HG03060 (cell line): ENCODE data around the gene NPPB.
"Not testable (repeated sequence)": the region's sequence is repeated elsewhere in the genome, so short reads cannot be mapped to it uniquely, and the experiment has no call there.

ENCODE experiments used
- ATAC-seq: cut with Tn5 transposase; IDR thresholded peaks from one replicate; pipeline ENCODE4 v1.9.1; 2021; ENCODE audit warnings: low read depth, moderate number of reproducible peaks; ENCODE audit not compliant: unreplicated experiment

NPPB gene

DNA sequence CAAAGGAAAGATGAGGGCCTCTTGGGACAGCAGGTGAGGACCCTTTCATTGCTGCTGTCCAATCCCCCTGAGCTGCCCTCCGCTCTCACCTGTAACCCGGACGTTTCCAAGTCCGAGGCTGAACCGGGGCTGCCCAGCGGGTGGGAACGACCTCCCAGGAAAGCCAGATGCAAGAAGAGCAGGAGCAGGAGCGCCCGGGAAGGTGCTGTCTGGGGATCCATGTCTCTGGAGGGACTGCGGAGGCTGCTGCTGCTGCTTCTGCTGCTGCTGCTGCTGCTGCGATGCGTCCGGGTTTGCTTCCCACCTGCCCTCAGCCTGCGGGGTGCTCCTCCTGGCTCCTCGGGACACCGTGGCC, at the start of gene NPPB:
NPPB (minus strand) TSS at position 333 of the 355 bp plus-strand sequence; CDS start at position 221, 112 bp downstream.
- no peak for ATAC-seq

DNA sequence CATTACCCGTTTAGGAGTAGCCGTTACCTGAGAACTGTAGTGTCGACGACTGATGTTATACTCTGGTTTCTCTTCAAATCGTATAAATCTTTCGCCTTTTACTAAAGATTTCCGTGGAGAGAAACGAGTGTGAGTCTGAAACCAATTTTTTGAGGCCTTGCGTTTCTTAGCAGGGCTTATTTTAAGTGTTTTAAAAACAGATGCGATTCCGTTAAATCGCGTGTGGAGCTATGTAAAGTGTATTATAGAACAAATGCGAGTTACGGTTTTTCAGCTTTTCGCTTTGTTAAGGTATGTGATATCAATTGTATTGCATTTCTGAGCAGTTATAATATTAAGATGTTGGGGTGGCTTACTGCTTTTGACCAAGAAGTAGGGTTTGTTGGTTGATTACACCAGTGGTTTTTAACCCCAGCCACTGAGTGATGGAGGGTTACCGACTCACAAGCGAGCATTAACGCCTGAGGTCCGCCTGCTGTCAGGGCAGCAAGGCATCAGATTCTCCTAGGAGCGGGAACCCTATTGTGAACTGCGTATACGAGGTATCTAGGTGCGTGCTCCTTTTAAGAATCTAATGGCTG, 49.4 kb upstream of the NPPB start:
- peak; percentile 37 for ATAC-seq

DNA sequence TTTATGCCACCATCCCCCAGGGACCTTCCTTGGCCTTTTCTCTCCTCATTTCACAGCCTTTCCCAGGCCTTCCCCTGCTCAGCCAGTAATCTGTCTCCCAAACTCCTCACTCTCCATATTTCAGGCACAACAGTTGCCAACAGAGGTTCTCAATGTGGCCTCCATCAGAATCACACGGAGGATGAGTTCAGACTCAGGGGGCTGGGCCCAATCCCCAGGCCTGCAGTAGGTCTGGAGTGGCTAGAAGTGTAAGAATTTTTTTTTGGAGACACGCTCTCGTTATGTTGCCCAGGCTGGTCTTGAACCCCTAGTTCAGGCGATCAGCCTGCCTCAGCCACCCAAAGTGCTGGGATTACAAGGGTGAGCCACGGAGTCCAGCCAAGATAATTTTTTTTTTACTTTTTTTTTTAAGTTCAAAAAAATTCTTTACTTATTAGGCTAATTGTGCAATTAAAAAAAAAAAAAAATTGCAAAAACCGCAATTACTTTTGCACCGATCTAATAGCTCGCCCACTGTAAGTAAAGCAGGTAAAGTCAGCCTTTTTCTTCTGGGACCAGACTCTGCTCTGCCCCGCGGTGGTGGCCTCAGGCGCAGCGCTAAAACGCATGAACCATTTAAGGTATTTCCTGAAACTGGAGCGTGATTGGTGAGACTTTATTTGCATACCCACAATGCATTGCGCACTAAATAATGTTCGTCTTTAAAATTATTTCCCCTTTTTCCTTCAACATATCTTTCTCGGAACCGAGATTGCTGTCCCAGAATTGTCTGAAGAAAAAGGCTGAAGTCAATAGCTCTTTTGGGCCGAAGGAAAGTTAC, 48.7 kb upstream of the NPPB start:
- ATAC-seq, result peak; percentile 26

DNA sequence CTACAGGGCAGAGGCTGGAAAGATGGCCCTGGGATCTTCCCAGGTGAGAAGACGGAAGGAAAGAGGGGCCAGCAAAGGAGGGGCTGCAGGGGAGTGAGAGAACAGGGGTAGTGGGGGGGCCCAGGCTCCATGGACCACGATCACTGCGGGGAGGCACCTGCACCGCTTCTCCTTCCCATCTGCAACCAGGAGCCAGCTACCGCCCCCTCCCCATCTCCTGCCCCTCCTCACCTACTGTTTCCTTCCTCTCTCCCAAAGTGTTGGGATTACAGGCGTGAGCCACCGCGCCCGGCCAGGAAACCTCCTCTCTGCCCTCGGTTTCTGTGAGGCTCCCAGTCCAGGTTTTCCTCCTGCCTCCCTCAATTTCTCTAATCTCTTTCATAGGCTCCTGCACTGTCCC, 48.1 kb upstream of the NPPB start:
- ATAC-seq, result no peak

DNA sequence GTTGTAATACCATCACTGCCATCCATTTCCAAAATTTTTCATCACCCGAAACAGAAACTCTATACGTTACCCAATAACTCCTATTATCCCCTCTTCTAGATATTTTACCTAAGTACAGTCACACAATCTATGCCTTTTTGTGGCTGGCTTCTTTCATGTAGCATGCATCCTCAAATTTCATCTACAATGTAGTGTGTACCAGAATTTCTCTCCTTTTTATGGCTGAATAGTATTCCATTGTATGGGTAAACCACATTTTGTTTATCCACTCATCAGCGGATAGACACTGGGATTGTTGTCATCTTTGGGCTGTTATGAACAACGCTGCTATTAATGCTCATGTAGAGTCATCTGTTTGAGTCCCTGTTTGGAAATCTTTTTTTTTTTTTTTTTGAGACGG, 46.2 kb upstream of the NPPB start:
- ATAC-seq, result no peak

DNA sequence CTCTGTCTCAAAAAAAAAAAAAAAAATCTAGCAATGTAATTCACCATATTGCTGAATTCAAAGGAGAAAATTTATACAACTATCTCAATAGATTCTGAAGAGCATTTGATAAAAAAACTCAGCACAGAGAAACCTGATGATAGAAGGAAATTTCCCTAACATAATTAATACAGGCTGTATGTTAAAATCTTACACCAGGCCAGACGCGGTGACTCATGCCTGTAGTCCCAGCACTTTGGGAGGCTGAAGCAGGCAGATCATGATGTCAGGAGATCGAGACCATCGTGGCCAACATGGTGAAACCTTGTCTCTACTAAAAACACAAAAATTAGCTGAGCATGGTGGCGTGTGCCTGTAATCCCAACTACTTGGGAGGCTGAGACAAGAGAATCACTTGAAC, 45.4 kb upstream of the NPPB start:
- ATAC-seq, result not testable (repeated sequence)

DNA sequence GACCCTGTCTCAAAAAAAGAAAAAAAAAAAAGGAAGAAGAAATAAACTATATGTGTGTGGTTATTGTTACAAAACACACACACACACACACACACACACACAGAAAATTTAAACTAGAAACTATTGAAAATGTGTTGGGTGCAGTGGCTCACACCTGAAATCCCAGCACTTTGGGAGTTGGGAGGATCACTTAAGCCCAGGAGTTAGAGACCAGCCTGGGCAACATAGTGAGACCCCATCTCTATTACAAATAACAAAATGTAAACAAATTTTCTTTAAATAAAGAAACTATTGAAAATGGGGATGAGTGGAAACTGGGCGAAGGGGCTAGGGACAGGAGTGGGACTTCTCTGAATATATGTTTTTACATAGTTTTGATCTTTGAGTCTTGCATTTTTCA, 44.5 kb upstream of the NPPB start:
- ATAC-seq, result no peak

DNA sequence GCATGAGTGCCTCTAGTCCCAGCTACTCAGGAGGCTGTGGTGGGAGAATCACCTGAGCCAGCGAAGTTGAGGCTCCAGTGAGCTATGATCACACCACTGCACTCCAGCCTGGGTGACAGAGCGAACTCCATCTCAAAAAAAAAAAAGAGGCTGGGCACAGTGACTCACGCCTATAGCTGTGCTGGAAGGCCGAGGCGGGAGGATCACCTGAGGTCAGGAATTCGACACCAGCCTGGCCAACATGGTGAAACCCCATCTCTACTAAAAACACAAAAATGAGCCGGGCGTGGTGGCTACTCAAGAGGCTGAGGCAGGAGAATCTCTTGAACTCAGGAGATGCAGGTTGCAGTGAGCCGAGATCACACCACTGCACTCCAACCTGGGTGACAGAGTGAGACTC, 42.7 kb upstream of the NPPB start:
- ATAC-seq, result not testable (repeated sequence)

DNA sequence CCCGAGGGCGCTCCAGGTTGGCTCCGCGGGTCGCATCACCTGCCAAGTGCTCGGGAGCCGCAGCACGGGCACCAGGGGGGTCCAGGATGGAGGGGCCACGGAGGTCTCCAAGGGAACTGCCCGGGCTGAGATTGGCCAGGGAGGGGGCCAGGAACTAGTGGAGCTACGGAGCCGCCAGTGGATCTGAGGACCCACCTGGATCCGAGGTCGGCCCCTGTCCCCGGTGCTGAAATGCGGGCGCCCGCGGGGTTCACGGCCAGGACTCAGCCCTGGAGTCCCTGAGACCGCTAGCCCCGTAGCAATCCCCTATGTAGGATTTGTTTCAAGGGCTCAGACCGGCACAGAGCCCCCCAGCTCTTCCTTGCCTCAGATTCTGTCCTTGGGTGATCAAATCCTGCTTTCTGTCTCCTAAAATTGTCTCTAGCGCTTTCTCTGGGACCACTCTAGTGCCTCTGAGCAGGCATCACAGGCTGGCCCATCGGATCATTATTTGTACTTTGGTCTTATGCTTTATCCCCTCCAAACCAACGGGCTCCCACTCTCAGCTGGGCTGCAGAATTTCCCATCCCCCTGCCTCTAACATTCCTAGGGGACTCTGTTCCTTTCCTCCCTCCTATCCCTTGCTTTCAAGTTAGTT, 40.2 kb upstream of the NPPB start:
- ATAC-seq, result no peak

DNA sequence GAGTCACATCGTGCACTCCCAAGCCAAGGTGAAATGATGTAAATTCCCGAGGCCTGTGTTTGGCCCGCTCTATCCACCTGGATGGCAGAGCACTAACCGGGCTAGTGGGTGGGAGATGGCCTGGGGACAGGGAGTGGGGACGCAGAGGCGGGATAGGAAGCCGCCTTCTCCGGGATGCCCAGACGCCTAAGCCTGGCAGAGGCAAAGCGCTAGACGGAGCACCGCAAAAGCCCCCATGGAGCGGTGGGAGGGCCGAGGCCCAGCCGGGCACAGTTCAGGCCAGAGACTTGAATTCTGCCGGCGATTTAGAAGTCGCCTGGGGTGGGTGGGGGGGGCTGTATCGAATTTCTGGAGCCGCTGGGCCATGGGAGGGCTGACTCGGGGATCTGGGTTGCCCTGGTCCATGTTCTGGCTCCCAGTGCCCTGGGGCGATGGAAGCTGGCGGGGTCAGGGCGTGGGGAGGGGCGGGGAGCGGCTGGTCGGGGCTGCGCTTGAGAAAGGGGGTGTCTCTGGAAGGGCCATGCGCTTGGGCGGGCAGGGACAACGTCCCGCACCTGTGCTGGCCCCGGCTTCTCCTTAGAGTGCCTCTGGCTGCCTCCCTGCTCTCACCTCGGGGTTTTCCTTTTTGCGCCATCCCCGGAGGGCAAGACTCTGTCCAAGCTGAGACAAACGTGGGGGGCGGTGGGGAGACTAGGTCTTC, 39.5 kb upstream of the NPPB start:
- no peak for ATAC-seq

DNA sequence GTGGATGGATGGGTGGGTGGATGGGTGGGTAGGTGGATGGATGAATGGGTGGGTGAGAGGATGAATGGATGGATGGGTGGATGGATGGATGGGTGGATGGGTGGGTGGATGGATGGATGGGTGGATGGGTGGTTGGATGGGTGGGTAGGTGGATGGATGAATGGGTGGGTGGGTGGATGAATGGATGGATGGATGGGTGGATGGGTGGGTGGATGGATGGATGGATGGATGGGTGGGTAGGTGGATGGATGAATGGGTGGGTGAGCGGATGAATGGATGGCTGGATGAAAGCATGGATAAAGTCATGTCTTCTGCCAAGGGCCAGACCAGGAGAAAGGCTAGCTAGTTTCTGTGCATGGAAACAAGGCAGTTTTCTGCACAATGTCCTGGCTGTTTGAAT, 35.8 kb upstream of the NPPB start:
- not testable (repeated sequence) for ATAC-seq

DNA sequence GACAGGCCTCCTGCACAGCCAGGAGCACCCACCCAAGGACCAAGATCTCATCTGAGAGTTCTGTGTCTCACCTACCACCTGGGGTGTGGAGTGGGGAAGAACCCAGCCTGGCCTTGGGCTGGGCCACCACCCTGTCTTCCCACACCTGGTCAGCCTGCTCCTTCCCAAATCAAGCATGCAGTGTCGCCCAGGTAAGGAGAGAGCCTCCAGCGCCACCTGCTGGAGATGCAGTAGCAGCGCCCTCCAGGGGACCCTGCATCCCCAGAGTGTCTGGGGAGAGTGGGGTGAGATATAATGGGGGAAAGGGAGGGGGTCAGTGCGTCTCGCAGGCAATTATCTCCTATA, 35.1 kb upstream of the NPPB start:
- no peak for ATAC-seq

DNA sequence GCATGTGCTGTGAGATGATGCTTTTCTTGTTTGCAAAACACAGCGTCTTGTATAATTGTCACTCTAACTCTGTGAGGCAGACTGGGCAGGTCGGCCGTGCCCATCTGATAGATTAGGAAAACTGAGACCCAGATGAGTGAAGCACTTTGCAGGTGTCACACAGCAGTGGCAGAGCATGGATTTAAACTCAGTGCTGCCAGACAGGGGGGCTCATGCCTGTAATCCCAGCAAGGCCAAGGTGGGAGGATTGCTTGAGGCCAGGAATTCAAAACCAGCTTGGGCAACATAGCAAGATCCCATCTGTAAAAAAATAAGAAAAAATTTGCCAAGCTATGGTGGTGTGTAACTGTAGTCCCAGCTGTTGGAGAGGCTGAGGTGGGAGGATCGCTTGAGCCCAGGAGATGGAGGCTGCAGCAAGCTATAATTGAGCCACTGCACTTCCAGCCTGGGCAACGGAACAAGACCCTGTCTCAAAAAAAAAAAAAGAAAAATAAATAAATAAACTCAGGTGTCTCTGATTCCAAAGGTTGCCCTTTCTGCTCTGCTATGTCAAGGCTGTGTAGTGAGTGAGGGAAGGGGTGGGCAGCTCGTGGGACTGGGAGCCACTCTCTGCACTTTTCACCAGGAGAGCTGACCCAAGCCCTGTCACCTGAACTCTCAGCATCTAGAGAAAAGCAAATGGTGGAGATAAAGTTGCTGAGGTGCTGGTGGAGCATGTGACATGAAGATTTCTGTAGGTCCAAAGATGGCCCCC, 32.9 kb upstream of the NPPB start:
- no peak for ATAC-seq

DNA sequence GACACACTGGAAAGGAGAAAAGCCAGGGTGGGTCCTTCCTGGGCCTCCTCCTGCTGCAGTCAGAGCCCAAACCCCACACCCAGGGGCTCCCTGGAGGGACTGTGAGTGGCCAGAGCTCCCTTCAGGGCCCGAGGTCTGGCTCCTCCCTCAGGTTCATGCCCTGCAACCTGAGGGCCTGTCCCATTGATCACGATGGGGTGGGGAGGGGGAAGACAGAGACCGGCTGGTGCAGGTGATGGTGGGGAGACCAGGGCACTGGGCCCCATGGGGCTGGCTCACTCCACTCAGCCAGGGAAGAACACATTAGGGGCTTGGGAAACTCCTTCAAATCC, 30.1 kb upstream of the NPPB start:
- no peak for ATAC-seq

DNA sequence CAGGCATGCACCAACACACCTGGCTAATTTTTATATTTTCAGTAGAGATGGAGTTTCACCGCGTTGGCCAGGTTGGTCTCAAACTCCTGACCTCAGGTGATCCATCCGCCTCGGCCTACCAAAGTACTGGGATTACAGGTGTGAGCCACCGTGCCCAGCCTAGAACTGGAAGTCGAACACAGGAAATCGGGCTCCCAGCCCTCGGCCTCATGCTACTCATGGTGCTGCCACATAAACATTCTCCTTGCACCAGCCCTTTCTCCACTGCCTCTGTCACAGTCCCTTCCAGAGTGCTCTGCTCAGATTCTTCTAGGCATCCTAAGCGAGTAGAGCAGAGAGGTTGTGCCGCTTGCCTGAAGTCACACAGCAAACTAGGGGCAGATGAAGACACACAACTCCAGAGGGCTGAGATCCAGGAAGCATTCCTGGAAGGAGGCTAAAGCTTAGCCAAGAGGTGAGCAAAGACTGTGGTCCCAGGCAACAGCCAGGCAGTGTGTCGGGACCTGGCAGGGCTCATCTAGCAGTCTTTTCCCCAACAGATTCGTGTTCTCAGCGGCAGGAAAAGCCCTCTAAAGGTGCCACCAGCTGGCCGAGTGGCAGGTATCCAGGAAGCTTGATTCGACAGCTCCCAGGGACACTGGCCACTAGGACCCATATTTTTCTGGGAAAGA, 29.6 kb upstream of the NPPB start:
- no peak for ATAC-seq

DNA sequence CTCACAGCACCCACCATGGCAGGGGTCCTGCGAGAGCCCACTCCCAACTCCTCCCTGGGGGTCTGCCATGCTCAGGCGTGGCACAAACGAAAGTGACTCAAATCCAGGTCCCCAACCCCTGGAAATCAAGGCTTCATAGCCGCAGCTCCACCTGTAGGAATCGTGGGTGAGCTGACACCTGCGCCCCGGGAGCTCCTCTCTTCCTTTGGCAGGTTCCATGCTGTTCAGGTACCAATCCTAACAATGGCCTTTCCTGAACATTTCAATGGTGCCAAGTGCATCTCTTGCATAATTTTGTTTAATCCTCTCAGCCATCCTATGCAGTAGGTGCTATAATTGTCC, 28.9 kb upstream of the NPPB start:
- no peak for ATAC-seq

DNA sequence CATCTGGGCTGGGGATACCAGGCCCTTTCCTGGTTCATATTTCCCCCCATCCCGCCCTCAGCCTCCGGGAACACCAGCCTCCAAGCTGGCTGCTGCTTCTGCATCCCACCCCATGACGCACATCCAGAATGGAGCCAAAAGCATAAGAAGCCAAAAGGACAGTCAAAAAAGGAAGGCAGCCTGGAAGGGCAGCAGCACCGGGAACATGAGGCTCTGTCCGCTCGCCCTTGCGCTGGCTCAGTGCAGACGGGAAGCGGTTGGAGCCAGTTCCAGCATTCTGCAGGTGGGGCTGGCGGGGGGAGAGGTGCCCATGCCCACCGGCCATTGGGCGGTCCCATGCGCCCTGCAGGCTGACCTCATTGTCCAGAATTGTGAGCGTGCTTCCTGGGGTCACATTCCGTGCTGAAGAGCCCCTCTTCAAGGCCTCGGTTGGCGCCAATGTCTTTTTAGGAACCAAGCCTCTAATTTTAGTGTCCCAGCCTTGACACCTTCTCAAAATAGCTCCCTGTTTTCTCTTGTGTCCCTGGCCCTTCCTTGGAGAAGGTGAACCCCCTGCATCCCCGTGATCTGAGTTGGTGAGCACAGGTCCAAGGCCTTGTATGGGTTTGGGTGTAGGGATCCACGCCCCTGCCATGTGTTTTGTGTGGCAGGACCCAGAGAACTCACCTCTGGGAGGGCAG, 28.4 kb upstream of the NPPB start:
- ATAC-seq, result no peak

DNA sequence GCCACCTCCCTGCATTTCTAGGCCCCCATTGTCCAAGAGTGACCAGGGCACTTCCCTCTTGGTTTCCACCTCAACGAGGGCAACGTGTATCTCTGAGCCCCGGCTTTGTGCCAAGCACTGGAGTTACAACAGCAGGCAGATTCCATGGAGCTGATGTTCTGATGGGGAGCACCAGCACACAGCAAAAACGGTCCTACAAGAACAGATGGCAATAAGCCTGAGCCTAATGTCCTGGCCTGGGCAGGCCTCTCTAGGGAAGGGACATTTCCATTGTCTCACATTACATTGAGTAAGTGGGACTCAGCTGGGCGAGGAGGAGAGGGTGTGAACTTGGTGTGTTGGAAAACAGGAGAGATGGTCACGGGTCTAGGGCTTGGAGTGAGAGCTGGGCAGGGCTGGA, 27.2 kb upstream of the NPPB start:
- no peak for ATAC-seq

DNA sequence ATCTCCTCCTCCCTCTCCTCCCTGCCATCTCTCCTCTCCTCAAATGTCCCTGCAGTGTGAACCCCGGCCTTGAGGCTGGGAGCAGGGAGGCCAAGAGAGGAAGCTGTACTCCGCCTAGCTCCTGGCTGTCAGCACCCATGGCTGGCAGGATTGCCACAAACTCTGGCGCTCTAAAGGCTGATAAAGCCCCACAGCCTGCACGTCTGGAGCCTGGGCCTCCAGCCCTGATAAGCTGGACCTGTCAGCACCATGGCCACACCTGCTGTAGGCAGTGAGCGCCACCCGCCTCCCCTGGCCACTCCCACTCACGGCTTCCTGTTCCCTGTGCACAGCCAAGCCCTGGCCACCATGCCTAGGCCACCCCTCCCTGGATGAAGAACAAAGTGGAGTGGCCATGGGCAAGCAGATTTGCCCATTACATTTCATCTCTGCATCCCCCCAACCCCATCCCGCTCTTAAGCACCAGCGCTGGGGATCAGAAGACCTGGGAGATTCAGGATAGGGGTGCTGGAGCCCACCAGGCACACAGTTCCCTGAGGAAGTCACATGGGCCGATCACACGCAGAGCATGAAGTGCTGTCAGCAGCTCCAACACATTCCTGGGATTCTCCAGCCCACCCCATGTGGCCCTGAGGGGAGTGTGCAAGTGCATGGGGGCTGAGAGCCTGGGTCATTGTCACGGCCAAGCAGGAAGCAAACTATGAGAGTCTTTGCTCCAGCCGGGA, 24.2 kb upstream of the NPPB start:
- no peak for ATAC-seq
